ENCODE data around the gene COG5. TPM values are rescaled to one million over a fixed set of nuclear protein-coding genes. Genes with fewer than 3 reads are reported as not detected.

The COG5 gene
- total and polyA plus RNA-seq, 9 of the 15 experiments (the other 6 are each of a cell fraction or from before 2014, with no cell fraction given) = 15.3 to 75.1 (median 56.4) TPM

DNA sequence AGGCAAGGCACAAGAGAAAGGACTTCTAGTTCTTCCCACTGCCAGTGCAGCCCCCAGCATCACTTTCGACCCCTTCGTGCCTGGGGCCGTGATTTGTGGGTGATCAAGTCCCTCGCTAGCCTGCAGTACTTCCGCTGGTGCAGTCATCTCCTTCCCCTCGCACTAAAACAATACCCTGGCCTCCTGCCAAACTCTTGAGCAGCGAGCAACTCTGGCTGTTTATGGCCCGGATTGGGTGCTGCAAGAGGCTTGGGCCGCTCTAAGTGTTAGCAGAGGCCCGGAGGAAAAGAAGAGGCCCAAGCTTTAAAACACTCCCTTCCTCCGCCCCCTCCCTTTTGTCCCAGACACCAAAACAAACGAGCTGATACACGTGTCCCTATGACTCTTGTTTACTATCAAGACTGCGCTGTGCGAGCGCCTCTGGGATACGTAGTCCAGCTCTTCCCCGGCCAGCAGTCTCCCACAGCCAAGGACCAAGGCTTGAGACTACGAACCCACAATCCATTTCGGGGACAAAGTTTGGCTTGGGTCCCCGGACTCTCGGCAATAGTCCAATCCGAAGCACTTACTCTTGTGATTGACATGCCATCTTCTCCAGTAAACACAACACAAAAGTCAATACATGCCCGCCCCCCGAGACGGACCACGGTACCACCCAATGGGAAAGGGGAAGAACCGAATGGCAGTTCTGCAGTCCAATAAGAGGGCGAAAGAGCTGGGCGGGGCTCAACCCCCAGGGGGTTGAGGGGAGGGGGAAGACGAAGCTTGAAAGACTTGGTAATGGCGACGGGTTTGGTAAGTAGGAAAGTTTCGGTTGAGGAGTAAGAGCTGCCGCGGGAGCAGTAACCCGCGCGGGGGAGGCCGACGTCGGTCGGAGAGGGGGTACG lies 395.2 kb downstream of the COG5 start, which contains the start of gene HBP1 (continued):
- TF ChIP-seq, protein P1, sequence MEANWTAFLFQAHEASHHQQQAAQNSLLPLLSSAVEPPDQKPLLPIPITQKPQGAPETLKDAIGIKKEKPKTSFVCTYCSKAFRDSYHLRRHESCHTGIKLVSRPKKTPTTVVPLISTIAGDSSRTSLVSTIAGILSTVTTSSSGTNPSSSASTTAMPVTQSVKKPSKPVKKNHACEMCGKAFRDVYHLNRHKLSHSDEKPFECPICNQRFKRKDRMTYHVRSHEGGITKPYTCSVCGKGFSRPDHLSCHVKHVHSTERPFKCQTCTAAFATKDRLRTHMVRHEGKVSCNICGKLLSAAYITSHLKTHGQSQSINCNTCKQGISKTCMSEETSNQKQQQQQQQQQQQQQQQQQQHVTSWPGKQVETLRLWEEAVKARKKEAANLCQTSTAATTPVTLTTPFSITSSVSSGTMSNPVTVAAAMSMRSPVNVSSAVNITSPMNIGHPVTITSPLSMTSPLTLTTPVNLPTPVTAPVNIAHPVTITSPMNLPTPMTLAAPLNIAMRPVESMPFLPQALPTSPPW (CRISPR knock-in tag; IDR thresholded peaks at IDR 0.05) = peak; percentile 98
- no peak for TF ChIP-seq TCF7 (IDR thresholded peaks at IDR 0.05; ENCODE audit: borderline replicate concordance)
- TF ChIP-seq, protein P2, sequence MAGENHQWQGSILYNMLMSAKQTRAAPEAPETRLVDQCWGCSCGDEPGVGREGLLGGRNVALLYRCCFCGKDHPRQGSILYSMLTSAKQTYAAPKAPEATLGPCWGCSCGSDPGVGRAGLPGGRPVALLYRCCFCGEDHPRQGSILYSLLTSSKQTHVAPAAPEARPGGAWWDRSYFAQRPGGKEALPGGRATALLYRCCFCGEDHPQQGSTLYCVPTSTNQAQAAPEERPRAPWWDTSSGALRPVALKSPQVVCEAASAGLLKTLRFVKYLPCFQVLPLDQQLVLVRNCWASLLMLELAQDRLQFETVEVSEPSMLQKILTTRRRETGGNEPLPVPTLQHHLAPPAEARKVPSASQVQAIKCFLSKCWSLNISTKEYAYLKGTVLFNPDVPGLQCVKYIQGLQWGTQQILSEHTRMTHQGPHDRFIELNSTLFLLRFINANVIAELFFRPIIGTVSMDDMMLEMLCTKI (IDR thresholded peaks at IDR 0.05; ENCODE audit: partially characterized antibody) = no peak
- TF ChIP-seq ZKSCAN3 (CRISPR knock-in tag; IDR thresholded peaks at IDR 0.05) = no peak
- TF ChIP-seq, protein P3, sequence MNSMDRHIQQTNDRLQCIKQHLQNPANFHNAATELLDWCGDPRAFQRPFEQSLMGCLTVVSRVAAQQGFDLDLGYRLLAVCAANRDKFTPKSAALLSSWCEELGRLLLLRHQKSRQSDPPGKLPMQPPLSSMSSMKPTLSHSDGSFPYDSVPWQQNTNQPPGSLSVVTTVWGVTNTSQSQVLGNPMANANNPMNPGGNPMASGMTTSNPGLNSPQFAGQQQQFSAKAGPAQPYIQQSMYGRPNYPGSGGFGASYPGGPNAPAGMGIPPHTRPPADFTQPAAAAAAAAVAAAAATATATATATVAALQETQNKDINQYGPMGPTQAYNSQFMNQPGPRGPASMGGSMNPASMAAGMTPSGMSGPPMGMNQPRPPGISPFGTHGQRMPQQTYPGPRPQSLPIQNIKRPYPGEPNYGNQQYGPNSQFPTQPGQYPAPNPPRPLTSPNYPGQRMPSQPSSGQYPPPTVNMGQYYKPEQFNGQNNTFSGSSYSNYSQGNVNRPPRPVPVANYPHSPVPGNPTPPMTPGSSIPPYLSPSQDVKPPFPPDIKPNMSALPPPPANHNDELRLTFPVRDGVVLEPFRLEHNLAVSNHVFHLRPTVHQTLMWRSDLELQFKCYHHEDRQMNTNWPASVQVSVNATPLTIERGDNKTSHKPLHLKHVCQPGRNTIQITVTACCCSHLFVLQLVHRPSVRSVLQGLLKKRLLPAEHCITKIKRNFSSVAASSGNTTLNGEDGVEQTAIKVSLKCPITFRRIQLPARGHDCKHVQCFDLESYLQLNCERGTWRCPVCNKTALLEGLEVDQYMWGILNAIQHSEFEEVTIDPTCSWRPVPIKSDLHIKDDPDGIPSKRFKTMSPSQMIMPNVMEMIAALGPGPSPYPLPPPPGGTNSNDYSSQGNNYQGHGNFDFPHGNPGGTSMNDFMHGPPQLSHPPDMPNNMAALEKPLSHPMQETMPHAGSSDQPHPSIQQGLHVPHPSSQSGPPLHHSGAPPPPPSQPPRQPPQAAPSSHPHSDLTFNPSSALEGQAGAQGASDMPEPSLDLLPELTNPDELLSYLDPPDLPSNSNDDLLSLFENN (IDR thresholded peaks at IDR 0.05; ENCODE audit: low read depth in 2 of 2, low read length in 2 of 2) = no peak; a peak in 1 of 4 replicates
- TF ChIP-seq C11orf30 (IDR thresholded peaks at IDR 0.05; ENCODE audit: low read depth) = no peak; the same call in 1 of the 2 replicates
- TF ChIP-seq KAT2B (IDR thresholded peaks at IDR 0.05; ENCODE audit: low read depth, low read length) = no peak
- TF ChIP-seq, protein P4, sequence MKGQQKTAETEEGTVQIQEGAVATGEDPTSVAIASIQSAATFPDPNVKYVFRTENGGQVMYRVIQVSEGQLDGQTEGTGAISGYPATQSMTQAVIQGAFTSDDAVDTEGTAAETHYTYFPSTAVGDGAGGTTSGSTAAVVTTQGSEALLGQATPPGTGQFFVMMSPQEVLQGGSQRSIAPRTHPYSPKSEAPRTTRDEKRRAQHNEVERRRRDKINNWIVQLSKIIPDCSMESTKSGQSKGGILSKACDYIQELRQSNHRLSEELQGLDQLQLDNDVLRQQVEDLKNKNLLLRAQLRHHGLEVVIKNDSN (CRISPR knock-in tag; IDR thresholded peaks at IDR 0.05) = peak; percentile 90
- TF ChIP-seq ILK (tag; IDR thresholded peaks at IDR 0.05; ENCODE audit: borderline replicate concordance, low read depth) = no peak
- TF ChIP-seq HDAC3 (IDR thresholded peaks at IDR 0.05; ENCODE audit: borderline replicate concordance, partially characterized antibody) = no peak
- no peak; the same call in 1 of the 2 replicates for TF ChIP-seq ESRRA (IDR thresholded peaks at IDR 0.05; ENCODE audit: borderline replicate concordance, low read depth)
- TF ChIP-seq, protein P5, sequence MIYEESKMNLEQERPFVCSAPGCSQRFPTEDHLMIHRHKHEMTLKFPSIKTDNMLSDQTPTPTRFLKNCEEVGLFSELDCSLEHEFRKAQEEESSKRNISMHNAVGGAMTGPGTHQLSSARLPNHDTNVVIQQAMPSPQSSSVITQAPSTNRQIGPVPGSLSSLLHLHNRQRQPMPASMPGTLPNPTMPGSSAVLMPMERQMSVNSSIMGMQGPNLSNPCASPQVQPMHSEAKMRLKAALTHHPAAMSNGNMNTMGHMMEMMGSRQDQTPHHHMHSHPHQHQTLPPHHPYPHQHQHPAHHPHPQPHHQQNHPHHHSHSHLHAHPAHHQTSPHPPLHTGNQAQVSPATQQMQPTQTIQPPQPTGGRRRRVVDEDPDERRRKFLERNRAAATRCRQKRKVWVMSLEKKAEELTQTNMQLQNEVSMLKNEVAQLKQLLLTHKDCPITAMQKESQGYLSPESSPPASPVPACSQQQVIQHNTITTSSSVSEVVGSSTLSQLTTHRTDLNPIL (CRISPR knock-in tag; IDR thresholded peaks at IDR 0.05) = no peak
- TF ChIP-seq CHD2 (IDR thresholded peaks at IDR 0.05; ENCODE audit: low read depth, low read length) = peak; percentile 95
- TF ChIP-seq WHSC1 (IDR thresholded peaks at IDR 0.05; ENCODE audit: low read length) = no peak
- TF ChIP-seq NELFE (IDR thresholded peaks at IDR 0.05; ENCODE audit: insufficient read depth, insufficient read length) = no peak
- peak; percentile 98 for TF ChIP-seq HCFC1 (IDR thresholded peaks at IDR 0.05; ENCODE audit: low read depth, low read length)
- no peak for TF ChIP-seq RFX5 (IDR thresholded peaks at IDR 0.05; ENCODE audit: low read depth, low read length)
- TF ChIP-seq MECOM (CRISPR knock-in tag; IDR thresholded peaks at IDR 0.05) = no peak
- 0 out of 2 replicates have a peak, but pooled peaks have one; percentile 26 for TF ChIP-seq KLF1 (tag; IDR thresholded peaks at IDR 0.05)
